Peyer's patch (tissue), 4 donors: ENCODE measurements around the gene ARHGAP26.

ENCODE experiments used
- CTCF ChIP-seq, 6 experiments: fragments of 450-650 bp in 4 of 6; fragments of 200-600 bp in 2 of 6; sonication (generic) in 1 of 6; IDR thresholded peaks; one replicate each; pipeline ENCODE4 v1.5.1; 2017 to 2019; ENCODE audit warnings: antibody characterized with exemption in 6 of 6, mild to moderate bottlenecking in 3 of 6, moderate library complexity in 1 of 6
- POLR2A ChIP-seq, 2 donors: fragments of 450-650 bp; IDR thresholded peaks; one replicate each; pipeline ENCODE4 v1.5.1; 2017; ENCODE audit warnings: antibody characterized with exemption in 2 of 2, mild to moderate bottlenecking in 2 of 2, moderate library complexity in 2 of 2

- TF ChIP-seq POLR2A (IDR thresholded peaks at IDR 0.05): no peak
- TF ChIP-seq CTCF (IDR thresholded peaks at IDR 0.05): no peak
These were observed 330.9 kb downstream of the ARHGAP26 start for GRCh38 chr5:143101121-143101520.
